Skin of body (tissue), 1 donor: Measurements from ENCODE around the gene CCDC194. TPM values are rescaled to one million over a fixed set of nuclear protein-coding genes. Genes with fewer than 3 reads are reported as not detected.

Experiments used
- total RNA-seq: library from RNA; depleted of rRNA; stranded (reverse); fragments of >200 nt; gene quantifications from one replicate; pipeline ENCODE4 v1.2.3, GENCODE V29; 2014

CCDC194 gene
- total RNA-seq, 1 donor from 2014 or later, result not detected

Other genes starting within 250 kb of the CCDC194 start
- gene USE1, start 178.8 kb downstream of the CCDC194 start, total RNA-seq, result 13.2 TPM
- 3.7 TPM for gene OCEL1, start 168.0 kb downstream of the CCDC194 start, total RNA-seq
- gene NR2F6, start 148.3 kb downstream of the CCDC194 start, total RNA-seq, result 14.4 TPM
- gene USHBP1, start 129.5 kb downstream of the CCDC194 start, total RNA-seq, result 2.0 TPM
- gene BABAM1, start 126.8 kb downstream of the CCDC194 start, total RNA-seq, result 43.6 TPM
- 0.49 TPM for gene ANKLE1, start 112.3 kb downstream of the CCDC194 start, total RNA-seq
- 5.7 TPM for gene ABHD8, start 90.8 kb downstream of the CCDC194 start, total RNA-seq
- gene MRPL34, start 88.3 kb downstream of the CCDC194 start, total RNA-seq, result 20.3 TPM
- gene DDA1, start 84.6 kb downstream of the CCDC194 start, total RNA-seq, result 7.9 TPM
- gene ANO8, start 59.3 kb downstream of the CCDC194 start, total RNA-seq, result 6.7 TPM
- gene GTPBP3, start 56.6 kb downstream of the CCDC194 start, total RNA-seq, result 10.6 TPM
- 10.9 TPM for gene PLVAP, start 16.9 kb downstream of the CCDC194 start, total RNA-seq
- gene BST2, start 11.4 kb upstream of the CCDC194 start, total RNA-seq, result 6.9 TPM
- 19.2 TPM for gene MVB12A, start 25.9 kb upstream of the CCDC194 start, total RNA-seq
- gene TMEM221, start 54.5 kb upstream of the CCDC194 start, total RNA-seq, result 0.69 TPM
- gene NXNL1, start 66.7 kb upstream of the CCDC194 start, total RNA-seq, result not detected
- gene SLC27A1, start 76.3 kb upstream of the CCDC194 start, total RNA-seq, result 19.6 TPM
- gene PGLS, start 117.5 kb upstream of the CCDC194 start, total RNA-seq, result 36.3 TPM
- gene COLGALT1, start 161.5 kb upstream of the CCDC194 start, total RNA-seq, result 40.6 TPM